SK-N-MC (cell line): ENCODE measurements around the gene CMTM5.

Experiments
- EZH2 ChIP-seq: fragments of 200-600 bp; sonication (generic); IDR thresholded peaks from one replicate; pipeline ENCODE4 v1.6.1; 2017; ENCODE audit warnings: antibody characterized with exemption
- FOXP2 ChIP-seq: optimal IDR thresholded peaks from 2 replicates; pipeline ENCODE3; 2011; ENCODE audit warnings: mild to moderate bottlenecking, moderate library complexity; ENCODE audit not compliant: insufficient read depth; ENCODE audit errors: extremely low read length, control extremely low read depth
- POLR2AphosphoS5 ChIP-seq: IDR thresholded peaks from 2 replicates; pipeline ENCODE4 v1.6.1; 2012; ENCODE audit warnings: mild to moderate bottlenecking, low read depth, low read length, borderline replicate concordance

- TF ChIP-seq POLR2AphosphoS5, result no peak
- no peak for TF ChIP-seq EZH2
- no peak for TF ChIP-seq FOXP2
Observed at GRCh38 chr14:23386999-23387398, 10.2 kb downstream of the CMTM5 start.
